ENCODE results near the gene ASB18. TPM values are rescaled to one million over a fixed set of nuclear protein-coding genes. Genes with fewer than 3 reads are reported as not detected.

ASB18 gene
- total and polyA plus RNA-seq, 2 experiments from 2014 or later, result not detected

GRCh38 chr2:236250286-236250685 lies 13.9 kb downstream of the ASB18 start (continued):
- TF ChIP-seq REST (IDR thresholded peaks at IDR 0.05; ENCODE audit: unreplicated experiment) (no peak), ZNF331 (CRISPR knock-in tag; IDR thresholded peaks at IDR 0.05; ENCODE audit: low read depth) (no peak), POLR2AphosphoS5 (IDR thresholded peaks at IDR 0.05; ENCODE audit: low read depth) (no peak)

GRCh38 chr2:236249066-236249465 lies 15.1 kb downstream of the ASB18 start:
- H3K4me3 ChIP-seq, result no peak overlapping the region
- no peaks in the 10 kb centered on the region for H3K36me3 Mint-ChIP-seq (ENCODE audit: low read depth)
- no peaks in the 10 kb centered on the region for H4K20me1 ChIP-seq (replicated peaks; ENCODE audit: insufficient read depth)
- no peak overlapping the region for H3K4me2 ChIP-seq
- no peak overlapping the region for H3K27ac ChIP-seq (ENCODE audit: low read depth)
- no peaks in the 10 kb centered on the region for H3K4me1 ChIP-seq (ENCODE audit: insufficient read depth)
- H3K27me3 ChIP-seq (ENCODE audit: insufficient read depth), result no peaks in the 10 kb centered on the region
- H3K4me3 Mint-ChIP-seq, result no peak overlapping the region
- H3K27me3 Mint-ChIP-seq (ENCODE audit: insufficient read depth, low read depth, poor library complexity), result peaks cover 4% of the 10 kb centered on the region
- ATAC-seq (no peak), DNase-seq (ENCODE audit: low spot score) (no peak)
- H3K9me3 Mint-ChIP-seq, result no peaks in the 10 kb centered on the region
- H3K36me3 ChIP-seq (ENCODE audit: insufficient read depth), result no peaks in the 10 kb centered on the region
- TF ChIP-seq NANOG (IDR thresholded peaks at IDR 0.05; ENCODE audit: borderline replicate concordance) (no peak), EZH2 (IDR thresholded peaks at IDR 0.05; ENCODE audit: low read depth, unreplicated experiment) (no peak), ZNF462 (CRISPR knock-in tag; IDR thresholded peaks at IDR 0.05) (no peak)
- 0 out of 2 replicates have a peak, but pooled peaks cover 4% of the 10 kb centered on the region for H3K9me2 ChIP-seq (ENCODE audit: insufficient read depth)
- H3K4me1 Mint-ChIP-seq, result no peaks in the 10 kb centered on the region; the same call in 2 of the 3 replicates
- H3K27ac Mint-ChIP-seq, result no peak overlapping the region
- no peaks in the 10 kb centered on the region for H3K79me2 ChIP-seq (replicated peaks; ENCODE audit: insufficient read depth)
- no peak overlapping the region for H2AFZ ChIP-seq
- no peaks in the 10 kb centered on the region for H3F3A ChIP-seq (replicated peaks; ENCODE audit: low read depth)

Data from GM23338 (cell line).